Stimulated activated naive CD8-positive, alpha-beta T cell treated with anti-CD3 and anti-CD28 coated beads, Interleukin-15, Interleukin-2, amounts not matched to agents 100 ng/mL and 50 ng/mL, for 24 hours (primary cell): ENCODE measurements around the gene FOXL1.

Experiments
- H3K27ac Mint-ChIP-seq: one replicate; pipeline ENCODE4 v1.8.0; 2021; ENCODE audit warnings: mild to moderate bottlenecking, mixed read lengths
- H3K27me3 Mint-ChIP-seq: one replicate; pipeline ENCODE4 v1.8.0; 2021; ENCODE audit warnings: mixed read lengths
- H3K36me3 Mint-ChIP-seq: one replicate; pipeline ENCODE4 v1.8.0; 2021; ENCODE audit warnings: low read depth, mixed read lengths
- H3K4me1 Mint-ChIP-seq: one replicate; pipeline ENCODE4 v1.8.0; 2021; ENCODE audit warnings: low read depth, mixed read lengths
- H3K4me3 Mint-ChIP-seq: one replicate; pipeline ENCODE4 v1.8.0; 2021; ENCODE audit warnings: mild to moderate bottlenecking, mixed read lengths
- H3K9me3 Mint-ChIP-seq: one replicate; pipeline ENCODE4 v1.8.0; 2021; ENCODE audit warnings: mixed read lengths

Gene FOXL1

GRCh38 chr16:86558355-86559193 lies 19.8 kb upstream of the FOXL1 start:
- H3K27ac Mint-ChIP-seq, result no peak overlapping the region
- H3K4me1 Mint-ChIP-seq, result peaks cover 24% of the 10 kb centered on the region
- H3K4me3 Mint-ChIP-seq, result no peak overlapping the region
- H3K27me3 Mint-ChIP-seq, result peaks cover 20% of the 10 kb centered on the region
- H3K9me3 Mint-ChIP-seq, result no peaks in the 10 kb centered on the region
- H3K36me3 Mint-ChIP-seq, result peaks cover 7% of the 10 kb centered on the region

GRCh38 chr16:86559802-86560305 lies 18.5 kb upstream of the FOXL1 start:
- Mint-ChIP-seq H3K4me3 (no peak overlapping the region), H3K36me3 (no peaks in the 10 kb centered on the region), H3K27me3 (peaks cover 33% of the 10 kb centered on the region), H3K4me1 (peaks cover 21% of the 10 kb centered on the region), H3K27ac (no peak overlapping the region), H3K9me3 (no peaks in the 10 kb centered on the region)

GRCh38 chr16:86562356-86562755 lies 16.0 kb upstream of the FOXL1 start:
- peaks cover 49% of the 10 kb centered on the region for H3K27me3 Mint-ChIP-seq
- H3K36me3 Mint-ChIP-seq, result no peaks in the 10 kb centered on the region
- no peak overlapping the region for H3K27ac Mint-ChIP-seq
- H3K4me1 Mint-ChIP-seq, result peaks cover 9% of the 10 kb centered on the region
- H3K4me3 Mint-ChIP-seq, result no peak overlapping the region
- H3K9me3 Mint-ChIP-seq, result no peaks in the 10 kb centered on the region

- H3K36me3 Mint-ChIP-seq, result no peaks in the 10 kb centered on the region
- peaks cover 54% of the 10 kb centered on the region for H3K27me3 Mint-ChIP-seq
- H3K4me1 Mint-ChIP-seq, result peaks cover 9% of the 10 kb centered on the region
- H3K27ac Mint-ChIP-seq, result no peak overlapping the region
- H3K9me3 Mint-ChIP-seq, result no peaks in the 10 kb centered on the region
- H3K4me3 Mint-ChIP-seq, result peak overlapping the region; percentile 10
Observed at GRCh38 chr16:86563469-86564345, 14.6 kb upstream of the FOXL1 start.

GRCh38 chr16:86565181-86565631 lies 13.1 kb upstream of the FOXL1 start:
- Mint-ChIP-seq H3K4me1 (peaks cover 9% of the 10 kb centered on the region), H3K27ac (no peak overlapping the region), H3K9me3 (no peaks in the 10 kb centered on the region), H3K4me3 (no peak overlapping the region), H3K27me3 (peaks cover 69% of the 10 kb centered on the region), H3K36me3 (no peaks in the 10 kb centered on the region)

- H3K4me1 Mint-ChIP-seq, result peaks cover 9% of the 10 kb centered on the region
- H3K4me3 Mint-ChIP-seq, result no peak overlapping the region
- H3K27ac Mint-ChIP-seq, result no peak overlapping the region
- H3K9me3 Mint-ChIP-seq, result no peaks in the 10 kb centered on the region
- H3K36me3 Mint-ChIP-seq, result no peaks in the 10 kb centered on the region
- peaks cover 74% of the 10 kb centered on the region for H3K27me3 Mint-ChIP-seq
Observed at GRCh38 chr16:86565644-86566511, 12.5 kb upstream of the FOXL1 start.

- no peaks in the 10 kb centered on the region for H3K36me3 Mint-ChIP-seq
- no peak within 1 kb of the TSS for H3K4me3 Mint-ChIP-seq
- peaks cover 9% of the 10 kb centered on the region for H3K4me1 Mint-ChIP-seq
- H3K9me3 Mint-ChIP-seq, result no peaks in the 10 kb centered on the region
- no peak within 1 kb of the TSS for H3K27ac Mint-ChIP-seq
- peaks cover 77% of the 10 kb centered on the region for H3K27me3 Mint-ChIP-seq
Observed at GRCh38 chr16:86566601-86566965, 11.8 kb upstream of the FOXL1 start, which contains the start of gene FOXC2. TSS of gene FOXC2 (plus strand) at chr16:86566829. CDS start at chr16:86567336, 507 bp downstream.

GRCh38 chr16:86566966-86567700 lies 11.2 kb upstream of the FOXL1 start:
- no peaks in the 10 kb centered on the region for H3K36me3 Mint-ChIP-seq
- no peaks in the 10 kb centered on the region for H3K9me3 Mint-ChIP-seq
- no peak overlapping the region for H3K27ac Mint-ChIP-seq
- H3K27me3 Mint-ChIP-seq, result peaks cover 74% of the 10 kb centered on the region
- no peak overlapping the region for H3K4me3 Mint-ChIP-seq
- H3K4me1 Mint-ChIP-seq, result peaks cover 9% of the 10 kb centered on the region

- Mint-ChIP-seq H3K4me3 (no peak overlapping the region), H3K27ac (no peak overlapping the region), H3K4me1 (peaks cover 9% of the 10 kb centered on the region), H3K27me3 (peaks cover 67% of the 10 kb centered on the region), H3K9me3 (no peaks in the 10 kb centered on the region), H3K36me3 (no peaks in the 10 kb centered on the region)
Observed at GRCh38 chr16:86567701-86568581, 10.4 kb upstream of the FOXL1 start.

- no peak overlapping the region for H3K27ac Mint-ChIP-seq
- peaks cover 60% of the 10 kb centered on the region for H3K27me3 Mint-ChIP-seq
Observed at GRCh38 chr16:86568677-86569623, 9.4 kb upstream of the FOXL1 start.

GRCh38 chr16:86569701-86570447 lies 8.5 kb upstream of the FOXL1 start:
- H3K36me3 Mint-ChIP-seq, result no peaks in the 10 kb centered on the region
- H3K4me1 Mint-ChIP-seq, result no peaks in the 10 kb centered on the region
- peaks cover 60% of the 10 kb centered on the region for H3K27me3 Mint-ChIP-seq
- no peaks in the 10 kb centered on the region for H3K9me3 Mint-ChIP-seq
- no peak overlapping the region for H3K4me3 Mint-ChIP-seq
- no peak overlapping the region for H3K27ac Mint-ChIP-seq

More at GRCh38 chr16:86568677-86569623, 9.4 kb upstream of the FOXL1 start:
- peaks cover 2% of the 10 kb centered on the region for H3K4me1 Mint-ChIP-seq
- no peak overlapping the region for H3K4me3 Mint-ChIP-seq
- no peaks in the 10 kb centered on the region for H3K9me3 Mint-ChIP-seq
- H3K36me3 Mint-ChIP-seq, result no peaks in the 10 kb centered on the region
